Neural progenitor cell (in vitro differentiated cells): Measurements from ENCODE around the gene SPATC1L. TPM values are rescaled to one million over a fixed set of nuclear protein-coding genes. Genes with fewer than 3 reads are reported as not detected.

Source experiments
- DNase-seq: peaks from one replicate; pipeline ENCODE4 v3.0.0-alpha.2; 2016; ENCODE audit warnings: low spot score
- H2AFZ ChIP-seq: fragments of 200-600 bp; sonication (generic); replicated peaks from 2 replicates; pipeline ENCODE4 v1.6.1; 2016; ENCODE audit warnings: antibody characterized with exemption
- H3F3A ChIP-seq: fragments of 200-600 bp; sonication (generic); 2 replicates; pipeline ENCODE4 v1.6.1; 2016; ENCODE audit warnings: antibody characterized with exemption, low read depth
- H3K27ac ChIP-seq: fragments of 200-600 bp; sonication (generic); 2 replicates; pipeline ENCODE4 v1.5.1; 2016; ENCODE audit warnings: mild to moderate bottlenecking
- H3K27me3 ChIP-seq: fragments of 200-600 bp; sonication (generic); 2 replicates; pipeline ENCODE4 v1.6.1; 2016; ENCODE audit warnings: mild to moderate bottlenecking, moderate library complexity
- H3K36me3 ChIP-seq: fragments of 200-600 bp; sonication (generic); 2 replicates; pipeline ENCODE4 v1.5.1; 2016
- H3K4me1 ChIP-seq: fragments of 200-600 bp; sonication (generic); 2 replicates; pipeline ENCODE4 v1.6.1; 2016; ENCODE audit warnings: mixed run types
- H3K4me2 ChIP-seq: fragments of 200-600 bp; sonication (generic); 2 replicates; pipeline ENCODE4 v1.6.1; 2016
- H3K4me3 ChIP-seq: fragments of 200-600 bp; sonication (generic); 2 replicates; pipeline ENCODE4 v1.5.1; 2016
- H3K79me2 ChIP-seq: fragments of 200-600 bp; sonication (generic); 2 replicates; pipeline ENCODE4 v1.6.1; 2016; ENCODE audit warnings: low read depth
- H3K9ac ChIP-seq: fragments of 200-600 bp; sonication (generic); 2 replicates; pipeline ENCODE4 v1.6.1; 2016
- H3K9me3 ChIP-seq: fragments of 200-600 bp; sonication (generic); 2 replicates; pipeline ENCODE4 v1.5.1; 2016; ENCODE audit warnings: low read depth
- H4K20me1 ChIP-seq: fragments of 200-600 bp; sonication (generic); 2 replicates; pipeline ENCODE4 v1.6.1; 2016; ENCODE audit warnings: low read depth
- H3K27ac Mint-ChIP-seq: 3 replicates; pipeline ENCODE4 v1.8.0; 2021; ENCODE audit warnings: mixed read lengths
- H3K27me3 Mint-ChIP-seq: 2 replicates; pipeline ENCODE4 v1.8.0; 2022; ENCODE audit warnings: low read depth, mild to moderate bottlenecking, inconsistent platforms, moderate library complexity, mixed read lengths; ENCODE audit not compliant: insufficient read depth
- H3K36me3 Mint-ChIP-seq: 3 replicates; pipeline ENCODE4 v1.8.0; 2021; ENCODE audit warnings: mixed read lengths
- H3K4me1 Mint-ChIP-seq: 3 replicates; pipeline ENCODE4 v1.8.0; 2021; ENCODE audit warnings: mixed read lengths
- H3K4me3 Mint-ChIP-seq: 3 replicates; pipeline ENCODE4 v1.8.0; 2021; ENCODE audit warnings: mild to moderate bottlenecking, moderate library complexity, mixed read lengths
- H3K9me3 Mint-ChIP-seq: 3 replicates; pipeline ENCODE4 v1.8.0; 2020; ENCODE audit warnings: mixed read lengths
- EZH2 ChIP-seq: fragments of 200-600 bp; sonication (generic); IDR thresholded peaks from 2 replicates; pipeline ENCODE4 v1.6.1; 2017; ENCODE audit warnings: antibody characterized with exemption, mild to moderate bottlenecking, moderate library complexity
- EZH2phosphoT487 ChIP-seq: fragments of 200-600 bp; sonication (generic); IDR thresholded peaks from 2 replicates; pipeline ENCODE4 v1.6.1; 2017; ENCODE audit warnings: antibody characterized with exemption
- total RNA-seq: library from RNA; depleted of rRNA; stranded (reverse); fragments of >200 nt; gene quantifications from 2 replicates; pipeline ENCODE4 v1.2.3, GENCODE V29; 2015; ENCODE audit warnings: low replicate concordance
- TF ChIP-seq, protein P1 (sequence below): fragments of 200-600 bp; sonication (generic); IDR thresholded peaks from 2 replicates; pipeline ENCODE4 v1.5.1; 2017; ENCODE audit warnings: antibody characterized with exemption, mild to moderate bottlenecking

Gene SPATC1L
- total RNA-seq, 1 donor from 2014 or later, result 5.1 TPM

DNA sequence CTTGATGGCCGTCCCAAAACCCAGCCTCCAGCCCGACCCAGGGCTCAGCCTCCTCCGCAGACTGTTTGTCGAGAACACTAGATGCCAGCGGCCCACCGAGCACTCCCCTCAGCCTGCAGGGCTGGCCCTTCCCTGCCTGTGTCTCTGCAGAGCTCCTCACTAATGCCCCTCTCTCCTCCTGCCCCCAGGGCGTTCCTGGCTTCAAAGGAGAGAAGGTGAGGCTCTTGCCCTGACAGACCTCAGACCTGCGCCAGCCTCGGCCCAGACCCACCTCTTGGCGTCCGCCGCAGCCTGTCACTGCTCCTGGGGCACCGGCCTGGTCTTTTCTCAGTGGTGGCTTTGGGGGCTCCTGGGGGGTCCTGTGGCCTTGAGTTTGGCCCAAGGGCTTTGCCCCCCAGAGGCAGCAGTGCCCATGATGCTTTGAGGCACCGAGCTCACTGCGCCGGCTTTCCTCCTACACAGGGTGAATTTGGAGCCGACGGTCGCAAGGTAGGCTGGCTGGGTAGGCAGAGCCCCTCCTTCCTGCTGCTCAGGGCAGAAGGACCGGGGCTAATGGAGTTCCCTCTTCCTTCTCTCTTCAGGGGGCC, 68.0 kb downstream of the SPATC1L start:
- peaks cover 8% of the 10 kb centered on the region for H3K36me3 Mint-ChIP-seq
- no peak for DNase-seq

DNA sequence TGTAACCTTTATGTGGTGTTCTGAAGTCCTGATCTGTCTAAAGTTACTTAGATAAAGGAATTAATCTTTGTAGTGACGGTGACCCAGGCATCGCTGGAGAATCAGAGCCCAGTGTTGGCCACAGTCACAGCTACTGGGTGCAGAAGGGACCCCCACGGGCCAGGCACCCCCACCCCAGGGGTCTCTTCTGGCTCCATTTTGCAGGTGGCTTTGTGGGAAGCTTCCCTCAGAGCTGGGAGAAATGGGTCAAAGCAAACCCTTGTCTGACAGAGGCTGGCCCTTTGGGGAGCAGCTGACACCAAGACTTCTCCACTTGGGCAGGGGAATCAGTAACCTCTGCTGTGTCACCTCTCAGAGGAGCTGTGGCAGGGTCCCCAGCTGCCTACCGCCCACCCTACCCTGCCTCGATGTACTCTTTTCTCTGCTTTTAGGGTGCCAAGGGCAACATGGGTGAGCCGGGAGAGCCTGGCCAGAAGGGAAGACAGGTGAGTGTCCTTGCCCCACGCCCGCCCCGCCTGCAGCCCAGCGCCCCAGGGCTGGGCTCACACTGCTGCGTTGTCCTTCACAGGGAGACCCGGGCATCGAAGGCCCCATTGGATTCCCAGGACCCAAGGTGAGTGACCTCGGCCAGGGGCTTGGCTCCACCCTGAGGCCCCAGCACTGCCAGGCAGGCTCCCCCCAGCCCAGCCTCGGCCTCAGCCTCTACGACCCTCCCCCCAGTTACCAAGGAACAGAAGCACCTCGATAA, 68.6 kb downstream of the SPATC1L start:
- Mint-ChIP-seq H3K27ac (no peak overlapping the region), H3K9me3 (peaks cover 3% of the 10 kb centered on the region), H3K27me3 (no peaks in the 10 kb centered on the region), H3K36me3 (peaks cover 8% of the 10 kb centered on the region), H3K4me3 (no peak overlapping the region), H3K4me1 (no peaks in the 10 kb centered on the region)
- Histone ChIP-seq H3K9me3 (no peaks in the 10 kb centered on the region), H3K9ac (no peak overlapping the region), H3K4me2 (no peak overlapping the region), H3K36me3 (no peaks in the 10 kb centered on the region), H3K4me1 (no peaks in the 10 kb centered on the region), H3K79me2 (no peaks in the 10 kb centered on the region), H3K27me3 (no peaks in the 10 kb centered on the region), H3K4me3 (no peak overlapping the region), H3K27ac (no peak overlapping the region), H4K20me1 (no peaks in the 10 kb centered on the region), H3F3A (no peaks in the 10 kb centered on the region), H2AFZ (no peak overlapping the region)
- no peak for TF ChIP-seq EZH2
- TF ChIP-seq, protein P1, sequence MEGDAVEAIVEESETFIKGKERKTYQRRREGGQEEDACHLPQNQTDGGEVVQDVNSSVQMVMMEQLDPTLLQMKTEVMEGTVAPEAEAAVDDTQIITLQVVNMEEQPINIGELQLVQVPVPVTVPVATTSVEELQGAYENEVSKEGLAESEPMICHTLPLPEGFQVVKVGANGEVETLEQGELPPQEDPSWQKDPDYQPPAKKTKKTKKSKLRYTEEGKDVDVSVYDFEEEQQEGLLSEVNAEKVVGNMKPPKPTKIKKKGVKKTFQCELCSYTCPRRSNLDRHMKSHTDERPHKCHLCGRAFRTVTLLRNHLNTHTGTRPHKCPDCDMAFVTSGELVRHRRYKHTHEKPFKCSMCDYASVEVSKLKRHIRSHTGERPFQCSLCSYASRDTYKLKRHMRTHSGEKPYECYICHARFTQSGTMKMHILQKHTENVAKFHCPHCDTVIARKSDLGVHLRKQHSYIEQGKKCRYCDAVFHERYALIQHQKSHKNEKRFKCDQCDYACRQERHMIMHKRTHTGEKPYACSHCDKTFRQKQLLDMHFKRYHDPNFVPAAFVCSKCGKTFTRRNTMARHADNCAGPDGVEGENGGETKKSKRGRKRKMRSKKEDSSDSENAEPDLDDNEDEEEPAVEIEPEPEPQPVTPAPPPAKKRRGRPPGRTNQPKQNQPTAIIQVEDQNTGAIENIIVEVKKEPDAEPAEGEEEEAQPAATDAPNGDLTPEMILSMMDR, result no peak
- TF ChIP-seq EZH2phosphoT487, result no peak
- DNase-seq, result no peak

More for the DNA sequence above, 68.0 kb downstream of the SPATC1L start:
- no peaks in the 10 kb centered on the region for H3K36me3 ChIP-seq
- TF ChIP-seq EZH2, result no peak
- TF ChIP-seq, protein P1, result no peak
- no peak for TF ChIP-seq EZH2phosphoT487
- no peaks in the 10 kb centered on the region for H3K27me3 ChIP-seq
- no peak overlapping the region for H3K9ac ChIP-seq
- H4K20me1 ChIP-seq, result no peaks in the 10 kb centered on the region
- H2AFZ ChIP-seq, result no peak overlapping the region
- H3K27ac ChIP-seq, result no peak overlapping the region
- H3F3A ChIP-seq, result no peaks in the 10 kb centered on the region
- no peaks in the 10 kb centered on the region for H3K4me1 ChIP-seq
- Mint-ChIP-seq H3K4me1 (no peaks in the 10 kb centered on the region), H3K27me3 (no peaks in the 10 kb centered on the region), H3K9me3 (peaks cover 3% of the 10 kb centered on the region), H3K4me3 (no peak overlapping the region), H3K27ac (no peak overlapping the region)
- H3K4me3 ChIP-seq, result no peak overlapping the region
- H3K9me3 ChIP-seq, result no peaks in the 10 kb centered on the region
- no peaks in the 10 kb centered on the region for H3K79me2 ChIP-seq
- no peak overlapping the region for H3K4me2 ChIP-seq

DNA sequence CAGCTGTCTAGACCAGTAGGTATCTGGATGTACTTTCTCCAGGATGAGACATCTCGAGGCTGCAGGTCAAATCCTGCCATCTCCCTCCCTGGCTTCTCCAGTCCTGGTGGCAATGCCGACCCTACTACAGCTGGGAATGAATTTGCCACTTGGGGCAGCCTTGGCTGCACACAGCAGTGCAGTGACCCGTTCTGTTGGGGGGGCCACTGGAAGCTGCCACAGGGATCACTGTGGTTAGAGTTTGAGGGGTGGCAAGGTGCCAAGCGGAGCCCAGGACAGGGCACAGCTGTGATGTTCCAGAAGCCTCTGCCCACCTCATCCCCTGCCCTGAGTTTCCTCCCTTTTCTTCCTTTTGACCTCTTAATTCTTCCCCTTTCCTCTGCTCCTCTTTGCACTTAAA, 69.3 kb downstream of the SPATC1L start:
- Mint-ChIP-seq H3K9me3 (peaks cover 3% of the 10 kb centered on the region), H3K27ac (no peak overlapping the region), H3K36me3 (peaks cover 8% of the 10 kb centered on the region), H3K27me3 (no peaks in the 10 kb centered on the region), H3K4me1 (no peaks in the 10 kb centered on the region), H3K4me3 (no peak overlapping the region)
- no peaks in the 10 kb centered on the region for H3K79me2 ChIP-seq
- H3K36me3 ChIP-seq, result no peaks in the 10 kb centered on the region
- H3F3A ChIP-seq, result no peaks in the 10 kb centered on the region
- H3K4me3 ChIP-seq, result no peak overlapping the region
- no peaks in the 10 kb centered on the region for H4K20me1 ChIP-seq
- no peak for DNase-seq
- H3K27ac ChIP-seq, result no peak overlapping the region
- no peak for TF ChIP-seq EZH2phosphoT487
- TF ChIP-seq, protein P1, result no peak
- no peak for TF ChIP-seq EZH2
- no peaks in the 10 kb centered on the region for H3K4me1 ChIP-seq
- H3K4me2 ChIP-seq, result no peak overlapping the region
- H3K27me3 ChIP-seq, result no peaks in the 10 kb centered on the region
- no peak overlapping the region for H2AFZ ChIP-seq
- H3K9ac ChIP-seq, result no peak overlapping the region
- no peaks in the 10 kb centered on the region for H3K9me3 ChIP-seq
